Stromal cell of bone marrow (primary cell): ENCODE results near the gene SULT1C2.
A peak's percentile ranks its signal among the peaks of the same experiment; 100 is the strongest.

ENCODE experiments used
- DNase-seq: peaks from one replicate; pipeline ENCODE4 v3.0.0-alpha.2; 2012; ENCODE audit warnings: low read depth

SULT1C2 gene

DNA sequence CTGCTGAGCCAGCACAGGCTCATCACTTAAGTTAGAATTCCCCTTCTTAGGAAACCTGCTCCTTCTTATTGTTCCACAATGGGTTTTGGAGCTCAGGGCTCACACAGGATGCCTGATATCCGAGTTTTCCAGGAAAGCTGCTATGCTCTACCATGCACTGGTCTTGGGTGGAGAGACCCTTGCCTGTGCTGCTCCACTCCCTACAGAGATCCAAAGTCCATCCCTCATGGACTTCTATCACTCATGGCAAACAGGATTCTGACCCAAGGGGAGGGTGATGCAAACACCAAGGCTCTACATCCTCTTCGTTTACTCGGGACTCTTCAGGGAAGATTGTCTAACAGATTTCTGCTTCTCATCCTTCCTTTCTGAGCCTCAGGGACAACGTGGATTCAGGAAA, 5.2 kb downstream of the SULT1C2 start:
- DNase-seq = no peak

DNA sequence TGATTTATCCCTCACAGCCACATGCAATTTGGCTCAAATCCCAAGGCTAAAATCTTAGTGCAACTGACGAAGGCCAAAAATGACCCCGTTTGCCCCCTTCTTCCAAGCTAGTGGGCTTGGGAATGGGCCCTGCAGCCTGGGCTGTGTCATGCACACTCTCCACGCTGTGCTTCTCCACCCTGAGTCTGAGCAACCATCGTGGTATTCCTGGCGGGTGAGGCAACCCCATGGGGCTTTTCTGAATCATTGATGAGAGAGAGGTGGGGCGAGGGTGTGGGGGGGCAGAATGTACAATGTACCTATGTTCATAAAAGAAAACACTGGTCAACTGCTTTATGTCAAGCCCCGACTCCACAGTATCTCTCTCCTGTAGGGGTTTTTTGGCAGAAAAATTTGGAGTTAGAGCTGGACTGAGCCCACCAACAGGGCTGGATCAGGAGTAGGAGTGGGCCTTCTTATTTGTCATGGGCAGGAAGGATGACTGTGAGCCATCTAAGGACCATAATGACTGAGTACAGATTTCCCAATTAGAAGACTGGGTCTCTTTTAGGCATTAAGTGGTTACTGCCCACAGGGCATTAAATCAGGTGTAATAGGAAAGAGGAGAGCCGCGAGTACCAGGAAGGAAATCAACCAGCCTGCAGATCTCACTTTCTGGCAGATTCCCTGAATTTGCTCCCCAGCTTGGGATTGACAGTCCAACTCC, 8.9 kb downstream of the SULT1C2 start:
- peak; percentile 70 for DNase-seq

DNA sequence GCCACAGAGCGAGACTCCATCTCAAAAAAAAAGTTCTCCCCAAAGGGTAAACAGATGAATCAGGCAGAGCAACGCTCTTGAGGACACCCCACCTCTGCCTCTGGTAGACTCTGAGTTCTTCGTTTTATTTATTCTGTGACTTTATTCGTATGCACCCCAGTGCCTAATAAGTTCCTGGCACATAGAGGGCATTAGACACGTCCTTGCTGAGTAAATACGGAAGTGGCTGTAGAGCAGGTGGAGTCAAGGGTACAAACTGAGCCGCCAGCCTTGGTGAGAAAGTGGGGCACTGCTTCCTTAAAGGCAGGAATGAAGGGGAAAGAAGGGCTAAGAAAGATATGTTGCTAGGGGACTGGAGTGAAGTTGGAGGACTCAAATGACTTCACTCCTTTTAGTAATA, 12.9 kb downstream of the SULT1C2 start:
- no peak for DNase-seq

DNA sequence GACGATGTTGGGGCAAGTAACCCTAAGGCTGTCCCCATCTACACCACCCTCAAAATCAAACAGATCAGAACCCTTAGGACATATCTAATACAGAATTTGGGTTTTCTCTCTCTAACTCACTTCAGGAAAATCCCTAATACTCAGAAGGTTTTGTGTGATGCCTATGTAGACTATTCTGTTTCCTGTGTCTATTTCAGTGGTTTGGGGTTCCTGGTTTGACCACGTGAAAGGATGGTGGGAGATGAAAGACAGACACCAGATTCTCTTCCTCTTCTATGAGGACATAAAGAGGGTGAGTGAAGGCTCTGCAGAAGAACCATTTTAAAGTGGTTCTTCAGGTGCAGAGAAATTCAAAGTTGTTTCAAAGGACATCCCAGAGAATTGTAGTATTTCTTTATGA, 16.3 kb downstream of the SULT1C2 start:
- no peak for DNase-seq

DNA sequence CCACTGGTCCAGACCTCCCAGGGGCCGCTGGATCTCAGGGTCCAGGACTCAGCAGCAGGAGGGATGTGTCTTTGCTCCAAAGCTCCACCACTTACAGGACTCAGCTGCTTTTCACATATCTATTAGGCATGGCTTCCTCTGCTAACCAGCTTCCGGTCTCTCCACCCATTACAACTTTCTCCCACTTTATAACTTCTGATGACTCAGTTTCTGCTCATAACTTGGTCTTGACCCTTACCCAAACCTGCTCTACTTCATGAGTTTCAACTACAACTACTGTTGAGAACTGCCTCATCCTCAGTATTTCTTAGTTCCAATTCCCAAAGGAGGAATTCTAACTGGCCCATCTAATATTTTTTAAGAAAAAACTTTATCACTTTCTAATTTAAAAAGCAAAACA, 17.2 kb downstream of the SULT1C2 start:
- DNase-seq = no peak

DNA sequence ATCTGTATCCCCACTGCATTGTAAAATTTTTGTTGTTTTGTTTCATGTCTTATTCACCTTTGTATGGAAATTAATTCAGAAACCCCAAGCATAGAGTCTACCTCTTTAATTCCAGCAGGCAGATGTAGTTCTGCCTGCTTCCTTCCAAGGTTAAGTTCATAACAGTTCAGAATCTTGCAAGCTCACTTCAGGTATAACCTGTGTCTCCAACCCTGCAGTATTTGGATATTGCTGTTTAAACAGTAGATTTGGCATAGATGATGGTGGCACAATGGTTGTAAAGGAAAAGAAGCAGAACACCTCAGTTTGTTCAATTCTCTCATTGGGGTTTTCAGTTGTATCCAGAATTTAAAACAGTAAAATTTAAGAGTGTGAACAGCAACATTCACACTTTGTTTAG, 21.2 kb downstream of the SULT1C2 start:
- DNase-seq = no peak

DNA sequence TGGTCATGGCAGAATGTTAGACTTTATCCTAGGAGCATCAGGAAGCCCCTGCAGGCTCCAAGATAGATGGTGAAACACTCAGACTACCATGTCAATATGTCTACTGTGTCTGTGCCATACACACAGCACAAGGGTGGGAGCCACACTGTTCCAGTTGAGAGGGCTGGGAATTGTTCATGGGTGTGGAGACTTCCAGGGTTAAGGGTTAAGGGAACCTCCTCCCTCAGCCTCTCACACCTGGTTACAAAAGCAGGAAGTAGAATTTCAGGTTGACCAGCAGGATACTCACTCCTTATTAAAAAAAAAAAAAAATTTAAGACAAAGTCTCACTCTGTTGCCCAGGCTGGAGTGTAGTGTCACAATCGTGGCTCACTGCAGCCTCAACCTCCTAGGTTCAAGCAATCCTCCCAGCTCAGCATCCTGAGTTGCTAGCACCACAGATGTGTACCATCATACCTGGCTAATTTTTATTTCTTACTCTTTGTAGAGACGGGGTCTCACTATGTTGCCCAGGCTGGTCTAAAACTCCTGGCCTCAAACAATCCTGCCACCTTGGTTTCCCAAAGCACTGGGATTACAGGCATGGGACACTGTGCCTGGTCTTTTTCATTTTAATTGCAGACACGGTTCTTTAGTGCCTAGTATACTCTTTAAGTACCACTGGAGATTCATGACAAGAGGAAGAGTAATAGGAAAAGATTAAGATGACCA, 26.0 kb downstream of the SULT1C2 start:
- DNase-seq = no peak

DNA sequence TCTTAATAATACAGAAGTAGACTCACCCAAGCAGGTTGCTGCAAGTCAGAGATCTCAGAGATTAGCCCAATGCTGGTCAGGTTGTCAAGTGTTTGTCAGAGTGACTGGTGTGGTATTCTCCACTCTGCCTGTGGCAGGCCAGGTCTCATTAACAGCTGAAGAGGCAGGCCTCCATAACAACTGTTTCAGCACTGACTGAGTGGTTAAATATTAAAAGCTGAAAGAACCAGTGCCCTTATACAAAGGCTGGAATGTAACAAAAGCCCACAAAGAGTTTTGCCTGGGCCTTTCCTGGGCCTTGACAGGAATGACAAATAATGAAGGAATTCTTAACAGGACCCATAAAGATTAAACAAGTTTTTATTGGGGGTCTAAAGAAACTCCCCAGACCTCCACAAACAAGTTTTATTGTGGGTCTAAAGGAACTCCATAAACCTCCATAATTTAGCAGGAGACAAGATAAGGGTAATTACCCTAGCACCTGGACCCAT, 26.8 kb downstream of the SULT1C2 start:
- no peak for DNase-seq

DNA sequence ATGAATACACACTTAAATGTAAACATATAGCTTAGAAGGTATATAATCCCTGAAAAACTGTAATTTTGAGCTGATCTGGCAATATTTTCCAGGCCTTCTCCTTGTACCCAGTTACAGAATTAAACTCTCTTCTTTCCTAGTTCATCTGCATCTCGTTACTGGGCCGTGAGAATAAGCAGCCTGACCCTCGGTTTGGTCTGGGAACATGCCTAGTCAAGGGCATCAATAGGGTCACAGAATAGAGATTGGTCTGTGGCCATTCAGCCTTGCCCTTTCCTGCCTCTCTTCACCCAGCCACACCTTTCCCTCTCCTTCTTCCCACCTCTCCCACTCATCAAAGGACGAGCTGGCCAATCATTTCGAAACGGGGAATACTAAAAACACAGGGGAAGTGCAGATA, 27.3 kb downstream of the SULT1C2 start:
- DNase-seq = no peak

DNA sequence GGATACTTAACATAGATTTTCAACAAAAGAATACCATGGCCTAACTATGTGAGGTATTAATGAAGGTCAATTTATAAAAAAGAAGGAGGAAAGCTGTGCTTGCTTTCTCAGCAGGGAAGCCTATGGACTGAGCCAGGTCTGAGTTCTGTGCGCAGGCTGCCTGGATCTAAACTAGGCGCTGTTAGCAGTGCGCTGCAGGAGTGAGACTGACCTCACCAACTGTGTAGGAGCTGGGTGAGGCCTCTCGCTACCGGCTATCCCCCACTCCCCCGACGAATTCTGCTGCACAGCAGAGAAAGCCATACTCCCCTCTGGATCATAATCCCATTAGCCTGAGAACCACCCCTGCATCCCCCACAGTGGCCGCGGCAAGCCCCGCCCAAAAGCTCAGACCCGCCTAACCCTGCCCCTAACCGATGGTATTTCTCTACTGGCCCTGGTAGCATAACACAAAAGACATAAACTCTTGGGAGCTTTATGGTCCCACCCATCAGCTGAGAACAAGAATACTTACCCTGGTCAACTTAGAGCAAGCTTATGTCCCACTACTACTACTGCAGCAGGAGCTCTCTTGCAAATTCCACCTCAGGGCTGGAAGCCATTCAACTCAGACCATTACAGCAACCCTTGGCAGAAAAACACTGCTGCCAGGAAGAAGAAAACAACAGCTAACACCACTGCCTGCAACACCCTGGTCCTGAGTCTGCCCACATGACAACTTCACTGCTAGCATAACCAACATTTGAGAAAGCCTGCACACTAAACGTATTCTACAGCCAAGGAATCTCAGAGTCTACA, 28.0 kb downstream of the SULT1C2 start:
- no peak for DNase-seq

DNA sequence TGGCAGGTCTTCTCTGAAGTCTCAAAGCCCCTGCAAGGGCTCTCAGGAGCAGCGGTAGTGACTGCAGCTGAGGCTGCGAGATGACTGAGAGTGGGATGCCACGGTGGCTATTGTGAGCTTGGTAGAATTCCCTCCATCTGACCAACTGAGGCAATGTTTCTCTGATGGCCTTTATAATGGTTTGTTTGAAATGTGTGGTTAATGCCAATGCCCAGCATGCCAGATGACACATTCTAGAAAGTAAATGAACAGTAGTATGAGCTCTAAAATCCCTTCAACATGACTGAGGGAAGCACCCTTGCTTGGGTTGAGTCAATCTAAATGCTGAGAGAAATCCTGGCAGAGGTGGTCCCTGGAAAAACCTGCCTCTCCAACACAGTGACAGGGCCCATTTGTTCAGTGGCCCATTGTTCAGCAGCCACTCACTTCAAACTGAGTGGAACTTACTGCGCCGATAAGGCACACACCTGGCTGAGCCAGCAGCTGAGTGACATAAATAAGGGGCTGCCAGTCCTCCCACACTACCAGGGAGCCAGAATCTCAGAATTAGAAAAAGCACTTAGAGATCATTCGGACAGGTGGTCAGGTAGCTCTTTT, 31.7 kb downstream of the SULT1C2 start:
- DNase-seq = no peak

DNA sequence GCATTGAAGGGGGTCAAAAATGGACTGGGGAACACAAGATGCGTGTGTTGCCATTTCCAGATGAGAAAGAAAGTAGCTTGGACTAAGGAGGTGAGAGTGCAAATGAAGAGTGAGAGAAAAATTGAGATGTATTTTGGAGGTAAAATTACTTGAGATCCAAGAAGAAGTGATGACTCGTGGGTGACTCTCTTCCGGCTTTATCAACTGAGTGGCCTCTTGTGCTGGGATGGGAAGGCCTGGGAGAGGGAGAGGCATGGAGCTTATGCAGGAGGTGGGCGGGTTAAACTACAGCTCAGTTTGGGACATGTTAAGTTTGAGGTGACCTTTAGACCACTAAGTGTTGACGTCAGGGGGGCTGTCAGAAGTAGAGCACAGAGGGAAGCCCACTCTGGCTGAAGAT, 34.9 kb downstream of the SULT1C2 start:
- peak; percentile 36 for DNase-seq

DNA sequence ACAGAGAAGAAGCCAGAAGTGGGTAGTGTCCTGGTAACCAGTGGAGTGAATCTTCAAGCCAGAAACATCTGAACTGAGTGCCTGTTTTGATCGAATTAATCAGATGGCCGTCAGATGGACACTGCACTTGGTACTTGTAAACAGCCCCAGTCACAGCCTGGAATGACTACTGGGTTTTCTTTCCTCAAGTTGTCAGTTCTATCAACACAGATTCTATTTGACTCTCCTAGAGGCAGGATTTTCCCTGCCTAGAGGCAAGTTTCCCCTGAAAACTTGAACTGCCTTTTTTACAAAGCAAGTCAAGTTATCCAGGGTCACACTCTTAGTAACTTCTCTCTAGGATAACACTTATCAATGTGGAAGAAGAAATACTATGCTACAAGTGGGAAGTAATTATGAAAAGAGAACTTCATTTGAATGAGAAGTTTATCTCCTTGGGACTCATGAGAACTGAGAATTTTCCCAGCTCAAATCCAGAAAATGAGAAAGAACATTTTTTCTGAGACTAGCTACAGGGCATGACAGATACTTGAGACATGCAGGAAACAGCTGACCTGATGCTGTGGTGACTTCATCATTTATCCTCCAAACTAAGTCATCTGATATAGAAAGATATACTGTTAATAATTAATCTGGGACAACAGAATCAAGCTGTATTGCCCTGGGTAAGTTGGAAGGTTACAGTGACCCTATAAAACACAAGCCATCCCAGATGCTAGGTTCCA, 36.0 kb downstream of the SULT1C2 start:
- peak; percentile 64 for DNase-seq

DNA sequence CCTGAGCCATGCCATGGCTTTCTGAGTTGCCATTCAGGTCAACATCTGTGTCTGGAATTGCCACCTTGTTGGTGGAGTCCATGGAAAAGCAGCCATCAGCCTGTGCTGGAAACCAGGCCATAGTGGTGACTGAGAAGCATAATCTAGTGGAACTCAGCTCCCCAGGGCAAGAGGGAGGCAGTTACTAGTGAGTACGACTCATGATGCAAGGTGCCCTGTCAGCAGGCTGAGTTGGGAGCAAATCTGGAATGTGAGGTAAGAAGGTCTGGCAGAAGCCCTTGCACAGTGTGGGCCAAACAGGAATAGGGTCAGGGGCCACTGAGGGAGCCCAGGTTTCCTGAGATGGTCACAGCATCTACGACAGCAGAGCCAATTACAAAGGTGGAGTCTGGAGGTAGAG, 37.1 kb downstream of the SULT1C2 start:
- no peak for DNase-seq

DNA sequence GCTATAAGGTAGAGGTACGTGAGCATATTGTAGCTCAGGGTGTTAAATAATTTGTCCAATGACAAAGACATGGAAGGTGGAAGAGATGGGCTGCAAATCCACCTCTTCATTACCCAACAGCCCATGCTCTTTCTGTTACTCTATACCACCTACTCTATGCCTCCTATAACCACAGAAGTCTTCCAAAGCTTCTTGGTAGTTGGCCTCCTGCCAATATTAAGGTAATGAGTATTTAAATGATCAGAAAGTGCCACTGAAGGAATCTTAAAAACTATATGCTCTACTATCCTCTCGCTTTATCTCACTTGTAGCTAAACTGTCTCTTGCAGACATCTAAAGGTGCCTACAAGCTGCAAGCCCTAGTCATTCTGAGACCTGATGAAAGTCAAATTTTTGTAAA, 41.1 kb downstream of the SULT1C2 start:
- no peak for DNase-seq

DNA sequence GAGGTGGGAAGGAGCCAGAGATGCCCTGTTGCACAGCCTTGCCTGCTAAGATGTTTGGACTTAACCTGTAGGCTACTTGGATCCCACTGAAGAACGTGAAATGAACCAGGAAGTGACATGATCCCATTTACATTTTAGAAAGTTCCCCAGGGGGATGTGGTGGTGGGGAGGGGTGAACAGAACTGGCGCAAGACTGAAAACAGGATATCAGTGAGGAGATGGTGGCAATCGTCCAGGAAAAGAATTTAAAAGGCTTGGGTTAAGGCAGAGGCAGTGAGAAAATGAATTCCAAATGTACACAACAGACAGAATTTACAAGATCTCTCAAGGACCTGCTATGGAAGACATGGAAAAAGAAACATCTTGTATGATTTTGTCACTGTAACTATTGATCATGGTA, 42.3 kb downstream of the SULT1C2 start:
- DNase-seq = no peak

DNA sequence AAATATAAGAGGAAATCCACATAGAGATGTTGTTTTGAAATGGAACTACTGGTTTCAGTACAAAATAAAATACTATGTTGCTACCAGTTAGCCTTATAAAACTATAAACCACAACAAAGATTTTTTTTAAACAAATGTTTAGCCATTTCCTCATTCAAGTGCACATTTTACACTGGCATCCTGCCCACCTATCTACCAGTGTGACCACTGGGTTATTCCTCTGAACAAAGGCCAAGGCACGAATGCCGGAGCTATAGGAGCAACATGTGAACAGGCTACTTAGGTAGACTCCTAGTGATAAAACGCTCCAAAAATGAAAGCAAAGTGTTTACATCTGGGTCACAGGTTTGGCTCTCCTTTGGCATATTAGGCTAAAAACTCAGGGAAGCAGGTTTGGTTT, 57.3 kb downstream of the SULT1C2 start:
- no peak for DNase-seq

DNA sequence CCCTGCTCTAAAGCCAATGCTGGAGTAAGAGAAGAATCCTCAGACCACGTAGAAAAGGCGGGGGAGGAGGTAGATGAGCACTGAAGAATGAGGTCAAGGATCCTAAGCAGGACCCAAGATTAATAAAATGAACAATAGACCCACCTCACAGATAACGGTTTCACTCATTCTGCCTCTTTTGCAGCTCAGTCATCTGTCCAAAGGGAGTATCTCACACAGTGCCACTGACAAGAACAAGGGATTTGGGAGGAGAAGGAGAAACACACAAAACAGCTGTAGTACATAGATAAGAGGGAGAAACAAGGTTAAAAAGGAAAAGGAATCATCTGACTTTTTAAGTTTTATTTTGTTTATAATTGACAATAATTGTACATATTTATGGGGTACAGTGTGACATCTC, 58.1 kb downstream of the SULT1C2 start:
- DNase-seq = no peak

DNA sequence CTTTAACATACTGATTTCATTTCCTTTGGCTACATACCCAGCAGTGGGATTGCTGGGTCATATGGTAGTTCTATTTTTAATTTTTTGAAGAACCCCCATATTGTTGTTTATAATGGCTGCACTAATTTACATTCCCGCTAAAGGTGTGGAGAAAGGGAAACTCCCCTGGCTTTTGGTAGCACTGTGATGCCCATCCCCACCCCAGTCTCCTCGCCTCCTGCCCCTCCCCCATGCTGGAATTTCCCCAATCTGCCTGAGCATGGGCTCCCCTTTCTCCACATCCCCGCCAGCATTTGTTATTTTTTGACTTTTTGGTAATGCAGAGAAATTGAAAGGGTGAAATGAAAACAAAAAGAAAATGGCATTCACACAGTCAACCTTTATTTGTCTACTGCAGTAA, 59.1 kb downstream of the SULT1C2 start:
- DNase-seq = no peak

DNA sequence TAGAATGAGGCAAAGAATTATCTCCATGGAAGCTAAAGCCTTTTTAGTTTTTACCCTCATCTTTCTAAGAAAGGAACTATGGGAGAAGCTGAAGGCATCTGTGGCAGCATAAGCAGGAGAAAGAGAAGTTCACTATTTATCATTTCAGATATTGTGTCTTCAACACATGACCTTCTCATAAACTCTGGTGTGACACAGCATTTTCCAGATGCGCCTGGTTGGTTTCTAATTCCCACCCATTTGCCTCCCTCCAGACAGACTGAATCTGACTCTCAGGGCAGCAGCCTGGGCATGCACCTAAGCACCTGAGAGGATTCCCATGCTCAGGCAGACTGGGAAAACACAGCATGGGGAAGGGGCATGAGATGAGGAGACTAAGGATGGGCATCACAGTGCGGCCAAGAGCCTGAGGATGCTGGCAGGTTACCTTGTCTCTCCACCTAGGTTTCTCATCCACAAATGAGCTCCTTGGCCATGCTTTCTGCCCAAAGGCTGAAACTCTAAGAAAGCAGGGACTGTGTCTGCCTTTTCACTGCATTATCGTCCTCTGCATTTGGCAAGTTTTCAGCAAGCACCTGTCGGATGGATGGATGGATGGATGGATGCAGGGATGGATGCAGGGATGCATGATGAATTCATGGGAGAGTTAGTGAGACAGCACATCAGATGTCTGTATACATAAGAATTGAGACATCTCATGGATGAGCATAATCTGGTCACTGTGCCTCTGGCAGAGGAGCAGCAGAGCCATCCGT, 60.3 kb downstream of the SULT1C2 start:
- DNase-seq = no peak

DNA sequence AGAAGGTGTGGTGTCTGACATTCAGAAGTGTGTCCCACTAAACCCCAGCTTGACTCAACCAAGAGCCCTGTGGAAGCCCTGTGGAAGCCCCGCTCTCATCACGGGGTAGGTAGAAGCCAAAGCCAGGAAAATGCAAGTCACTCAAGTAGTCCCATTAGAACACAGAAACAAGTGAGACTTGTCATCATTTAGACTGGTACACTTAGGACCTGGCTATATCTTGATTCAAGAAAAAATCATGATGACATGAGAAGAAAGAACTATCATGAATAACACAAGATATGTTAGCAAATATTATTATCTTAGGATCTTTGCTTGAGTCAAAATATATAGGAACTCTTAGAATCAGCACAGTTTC, 60.9 kb downstream of the SULT1C2 start:
- no peak for DNase-seq
